HG03378 (cell line): ENCODE measurements around the gene MYO1D.
A peak's percentile ranks its signal among the peaks of the same experiment; 100 is the strongest.

Experiments
- ATAC-seq: cut with Tn5 transposase; IDR thresholded peaks from one replicate; pipeline ENCODE4 v1.9.1; 2021; ENCODE audit warnings: mild to moderate bottlenecking, moderate library complexity; ENCODE audit not compliant: unreplicated experiment

MYO1D gene

DNA sequence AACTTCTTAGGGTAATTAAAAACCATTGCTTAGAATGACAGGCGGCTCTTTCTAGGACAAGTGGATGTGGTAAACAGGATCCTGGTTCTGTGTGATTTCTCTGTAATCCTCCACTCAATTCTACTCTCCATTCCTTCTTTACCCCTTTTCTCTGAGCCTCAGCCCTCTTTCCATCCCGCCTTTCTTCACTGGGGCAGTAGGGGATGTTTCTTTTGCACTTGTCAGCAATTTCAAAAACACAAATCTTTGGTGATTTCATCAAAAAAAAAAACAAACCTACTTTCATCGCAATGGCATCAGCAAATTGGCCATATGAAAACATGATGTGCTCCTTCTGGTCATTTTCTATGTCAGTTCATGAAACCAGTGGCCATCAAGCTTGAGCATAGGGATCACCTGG, 285.5 kb downstream of the MYO1D start:
- no peak for ATAC-seq

DNA sequence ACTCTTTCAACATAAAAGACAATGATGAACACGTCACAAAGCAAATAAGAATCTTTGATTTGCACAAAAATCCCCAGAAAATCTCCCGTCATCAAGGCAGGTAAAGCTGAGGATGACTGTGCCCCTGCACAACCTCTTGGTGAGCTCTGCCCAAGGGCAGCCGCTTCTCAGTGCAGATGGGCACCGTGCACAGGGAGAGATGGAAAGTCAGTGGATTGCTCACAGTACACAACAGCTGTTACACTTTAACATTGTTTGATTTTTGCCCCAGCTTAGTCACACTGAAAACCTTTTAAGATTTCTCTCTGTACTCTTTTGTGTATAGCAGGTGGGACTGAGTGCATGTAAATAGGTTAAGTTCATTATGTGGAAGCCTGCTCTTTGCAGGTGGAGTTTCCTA, 285.9 kb downstream of the MYO1D start:
- no peak for ATAC-seq

DNA sequence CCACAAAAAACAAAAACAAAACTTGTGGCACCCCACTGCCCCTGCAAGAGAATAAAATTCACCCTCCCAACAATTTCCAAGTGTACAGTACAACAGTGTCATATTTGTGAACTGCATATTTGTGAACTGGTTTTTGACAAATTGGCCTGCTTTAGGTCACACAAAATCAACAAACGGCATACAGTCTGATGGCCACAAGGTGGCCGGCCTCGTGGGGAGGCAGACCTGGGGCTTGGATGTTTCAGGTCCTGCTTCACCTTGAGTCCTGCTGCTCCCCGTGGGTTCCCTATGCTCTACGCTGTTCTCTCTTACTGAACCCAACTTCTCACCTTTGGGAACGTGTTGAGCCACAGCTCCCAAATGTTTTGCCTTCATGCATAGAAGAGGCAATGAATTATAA, 287.9 kb downstream of the MYO1D start:
- no peak for ATAC-seq

DNA sequence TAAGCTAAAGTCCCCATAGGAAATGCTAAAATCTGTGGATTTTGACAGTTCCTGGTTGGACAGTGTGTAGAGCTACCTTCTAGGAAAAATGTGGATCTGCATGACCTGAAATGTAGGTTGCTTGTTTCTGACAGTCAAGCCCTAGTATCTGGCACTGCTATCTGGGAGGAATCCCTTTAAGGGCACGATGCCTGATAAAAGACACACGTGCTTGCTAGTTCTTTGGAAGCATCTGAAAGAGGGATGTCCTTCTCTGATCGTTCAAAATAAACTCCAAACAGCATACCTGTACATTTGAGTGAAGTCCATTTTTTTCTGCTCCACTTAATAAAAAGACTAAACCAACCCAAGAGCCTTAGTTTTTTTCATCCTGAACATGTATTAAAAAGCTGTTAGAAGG, 288.8 kb downstream of the MYO1D start:
- no peak for ATAC-seq

DNA sequence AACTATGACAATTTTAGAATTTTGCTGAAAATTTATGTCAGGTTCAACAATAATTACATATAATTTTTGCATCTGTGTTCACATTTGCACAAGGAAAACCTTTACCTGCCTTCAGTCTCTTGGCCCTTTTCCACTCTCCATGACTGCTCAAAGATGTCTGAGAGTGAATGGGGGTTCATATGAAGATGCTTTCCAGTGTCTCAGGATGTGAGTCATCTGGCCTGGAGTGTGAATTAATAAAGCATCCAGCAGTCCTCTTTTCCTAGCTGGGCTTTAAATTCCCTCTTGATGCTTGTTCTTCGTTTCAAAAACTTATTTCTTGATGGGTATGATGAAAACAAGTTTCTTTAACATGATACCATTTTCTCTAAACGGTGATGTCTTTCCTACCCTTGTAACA, 290.3 kb downstream of the MYO1D start:
- ATAC-seq = no peak

DNA sequence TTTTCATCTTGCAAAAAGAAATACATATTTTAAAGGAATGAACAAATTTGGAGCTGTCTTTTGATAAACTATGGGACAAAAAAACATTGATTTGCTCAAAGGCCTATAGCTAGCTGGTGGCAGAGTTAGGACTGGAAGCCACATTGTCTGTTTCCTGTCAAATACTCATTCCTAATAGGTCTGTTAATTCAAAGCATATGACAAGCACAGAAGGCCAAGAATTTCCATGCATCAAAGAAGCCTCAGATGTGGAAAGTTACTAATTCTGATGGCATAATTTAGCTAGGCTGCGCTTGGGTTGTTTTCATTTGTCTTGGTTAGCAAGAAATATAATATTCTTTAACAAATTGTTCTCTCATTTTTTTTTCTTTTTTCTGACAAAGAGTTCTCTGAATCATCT, 292.1 kb downstream of the MYO1D start:
- ATAC-seq = no peak

DNA sequence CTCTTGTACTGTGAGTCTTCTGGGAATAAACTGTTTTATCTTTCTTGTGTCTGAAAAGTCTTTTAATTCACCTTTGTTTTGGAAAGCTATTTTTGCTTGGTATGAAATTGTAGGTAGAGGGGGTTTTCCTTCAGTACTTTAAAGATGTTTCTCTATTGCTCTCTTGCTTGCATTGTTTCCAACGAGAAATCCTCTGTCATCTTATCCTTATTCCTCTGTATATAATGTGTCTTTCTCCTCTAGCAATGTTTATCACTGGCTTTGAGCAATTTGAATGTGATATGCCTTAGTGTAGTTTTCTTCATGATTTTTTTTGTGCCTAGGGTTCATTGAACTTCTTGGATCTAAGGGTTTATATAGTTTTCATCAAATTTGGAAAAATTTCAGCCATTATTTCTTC, 293.9 kb downstream of the MYO1D start:
- no peak for ATAC-seq

DNA sequence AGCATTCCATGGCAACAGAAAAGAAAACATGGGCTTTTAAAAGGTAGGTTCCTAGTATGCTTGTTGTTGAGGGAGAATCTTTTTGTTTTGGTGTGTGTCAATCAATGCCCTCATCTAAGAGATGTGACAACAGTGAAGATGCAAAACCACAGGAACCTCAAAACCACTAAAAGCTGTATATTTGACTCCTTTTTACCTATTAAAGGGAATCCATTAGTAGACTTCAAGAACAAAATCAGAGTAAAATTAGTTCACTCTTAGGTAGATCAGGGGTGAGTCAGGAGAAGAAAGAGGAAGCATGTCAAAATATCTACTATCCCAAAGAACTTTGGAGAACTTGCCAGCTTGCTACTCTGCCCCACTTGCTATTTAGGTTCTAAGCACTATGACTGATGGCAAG, 301.1 kb downstream of the MYO1D start:
- ATAC-seq = no peak

DNA sequence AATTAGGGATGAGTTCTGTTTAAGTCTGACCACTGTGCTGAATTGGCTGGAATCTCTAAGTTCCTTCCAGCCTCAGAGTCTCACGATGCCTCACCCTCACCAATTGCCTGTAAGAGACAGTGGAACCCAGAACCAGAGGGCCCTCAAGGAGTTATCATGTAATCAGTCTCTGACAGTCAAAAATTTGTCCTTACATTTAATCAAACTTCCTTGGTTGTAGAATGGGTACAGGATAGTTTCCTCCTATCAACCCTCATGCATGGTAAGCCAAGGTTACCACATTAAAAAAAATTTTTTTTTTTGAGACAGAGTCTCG, 306.9 kb downstream of the MYO1D start:
- ATAC-seq = no peak

DNA sequence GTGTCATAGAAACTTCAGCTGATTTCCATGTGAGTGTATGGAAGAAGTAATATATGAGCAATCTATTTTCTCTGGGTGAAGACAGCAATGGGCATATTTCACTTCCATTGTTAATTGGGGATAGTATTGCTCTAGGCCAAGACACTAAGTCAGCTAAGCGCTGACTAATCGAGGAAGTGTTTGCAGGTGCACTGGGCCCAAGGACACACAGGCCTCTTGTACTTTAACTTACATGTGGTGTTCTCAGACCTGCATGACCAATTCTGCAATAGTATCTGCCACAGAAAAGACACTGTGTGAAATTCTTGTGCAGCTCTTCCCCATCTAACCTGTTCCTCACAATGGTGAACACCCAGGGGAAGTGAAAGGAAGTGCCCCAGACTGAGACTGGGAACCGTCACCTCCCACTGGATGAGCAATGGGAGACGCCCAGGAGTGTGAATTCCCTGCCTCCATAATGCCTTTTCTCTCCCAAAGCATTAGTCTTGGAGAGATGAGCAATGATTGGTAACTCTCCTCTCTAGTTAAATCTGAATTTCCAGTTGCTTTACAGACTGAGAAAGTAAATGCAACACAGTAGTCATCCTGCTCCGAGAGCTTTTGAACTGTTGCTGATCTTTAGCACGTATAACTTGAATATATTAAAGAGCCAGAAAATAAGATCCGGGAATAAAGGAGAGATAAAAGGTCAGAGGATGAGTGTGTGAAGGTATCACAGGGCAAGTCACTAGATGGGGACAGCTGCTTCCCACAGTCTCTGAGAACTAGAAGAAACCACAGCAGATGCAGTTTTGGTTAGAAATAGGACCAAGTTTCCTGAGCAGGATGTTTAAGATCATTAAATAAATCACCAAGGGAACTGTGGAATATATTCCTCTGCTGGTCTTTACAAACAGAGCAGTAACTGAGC, 307.5 kb downstream of the MYO1D start:
- peak; percentile 44 for ATAC-seq

DNA sequence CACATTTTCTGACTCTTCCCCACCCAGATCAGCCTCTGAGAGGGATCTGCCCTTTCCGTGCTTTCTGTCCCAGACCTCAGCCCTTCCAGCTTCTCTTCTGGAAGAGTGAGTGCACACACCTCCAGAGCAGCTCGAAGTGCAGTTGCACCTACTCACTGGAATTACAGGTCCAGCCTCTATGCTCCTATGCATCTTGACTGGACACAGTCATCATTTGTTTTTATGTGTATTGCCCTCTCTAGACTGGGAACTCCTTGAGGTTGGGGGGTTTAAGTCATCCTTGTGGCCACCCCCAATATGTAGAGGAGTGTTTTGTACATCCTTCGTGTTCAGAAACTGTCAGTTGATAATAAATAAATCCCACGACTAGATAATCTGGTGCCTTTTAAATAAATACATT, 308.2 kb downstream of the MYO1D start:
- ATAC-seq = no peak

DNA sequence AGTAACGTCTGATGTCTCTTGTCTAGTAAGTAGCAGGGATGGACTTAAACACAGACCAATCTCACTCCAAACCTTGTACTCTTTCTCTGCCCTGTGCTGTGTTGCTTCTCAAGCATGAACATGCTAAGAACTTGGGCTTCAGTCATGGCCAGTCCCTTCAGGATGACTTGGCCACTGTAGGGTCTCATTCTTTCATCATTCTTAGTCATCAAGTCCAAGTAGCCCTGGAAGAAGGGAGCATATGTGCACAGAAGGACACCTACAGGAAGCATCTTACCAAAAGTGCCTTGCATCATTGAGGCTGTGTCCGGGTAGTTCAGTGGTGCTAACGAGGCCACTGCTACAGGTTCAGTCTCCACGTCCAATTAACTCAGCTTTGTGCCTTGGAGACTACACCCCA, 309.4 kb downstream of the MYO1D start:
- no peak for ATAC-seq

DNA sequence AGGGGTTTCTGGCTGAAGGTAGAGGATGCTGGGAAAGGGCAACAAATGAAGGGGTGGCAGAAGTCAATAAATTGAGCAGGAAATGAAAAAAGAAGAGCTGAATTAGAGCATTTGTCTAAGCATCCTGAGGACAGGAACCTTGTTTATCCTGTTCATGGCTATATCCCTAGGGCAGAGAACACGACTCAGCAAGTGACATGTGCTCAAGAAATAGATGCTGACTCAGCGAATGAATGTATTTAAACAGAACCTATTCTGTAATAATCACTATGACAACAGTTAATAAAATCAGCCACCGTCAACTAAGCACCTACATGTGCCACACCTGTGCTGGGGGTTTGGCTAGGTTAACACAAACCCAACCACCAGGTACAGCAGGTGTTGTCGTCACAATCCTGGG, 309.8 kb downstream of the MYO1D start:
- no peak for ATAC-seq

DNA sequence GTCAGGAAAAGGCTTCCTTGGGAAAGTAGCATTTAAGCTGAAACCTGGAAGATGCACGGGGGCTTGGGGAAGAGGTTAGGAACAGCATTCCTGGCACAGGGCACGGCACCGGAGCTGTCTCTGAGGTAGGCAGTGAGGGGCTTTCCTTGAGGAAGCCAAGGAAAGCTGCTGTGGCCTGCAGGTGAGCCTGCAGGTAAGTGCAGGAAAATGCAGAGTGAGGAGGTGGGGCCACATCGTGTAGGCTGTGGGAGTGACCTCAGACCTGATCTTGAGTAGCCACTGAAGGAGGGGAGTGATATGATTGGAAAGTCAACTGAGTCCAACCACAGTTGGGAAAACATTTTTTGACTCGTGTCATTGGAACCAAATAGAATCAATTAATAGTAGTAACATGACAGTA, 310.6 kb downstream of the MYO1D start:
- no peak for ATAC-seq

DNA sequence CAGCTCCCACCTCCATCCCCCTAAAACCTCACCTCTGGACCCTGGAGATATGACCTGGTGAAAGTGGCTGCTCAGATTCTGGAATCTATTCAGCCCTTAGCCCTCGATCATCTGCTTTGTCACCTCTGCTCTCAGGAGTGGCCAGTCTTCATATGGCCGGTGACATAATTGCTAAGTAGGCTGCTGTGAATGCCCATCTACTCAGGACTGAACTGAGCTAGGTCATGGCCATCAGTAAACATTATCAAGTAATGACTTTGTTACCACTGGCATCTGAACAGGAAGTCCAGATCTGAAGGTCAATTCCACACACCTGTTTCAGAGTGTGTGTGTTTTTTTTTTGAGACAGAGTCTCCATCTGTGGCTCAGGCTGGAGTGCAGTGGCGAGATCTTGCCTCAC, 311.5 kb downstream of the MYO1D start:
- no peak for ATAC-seq

DNA sequence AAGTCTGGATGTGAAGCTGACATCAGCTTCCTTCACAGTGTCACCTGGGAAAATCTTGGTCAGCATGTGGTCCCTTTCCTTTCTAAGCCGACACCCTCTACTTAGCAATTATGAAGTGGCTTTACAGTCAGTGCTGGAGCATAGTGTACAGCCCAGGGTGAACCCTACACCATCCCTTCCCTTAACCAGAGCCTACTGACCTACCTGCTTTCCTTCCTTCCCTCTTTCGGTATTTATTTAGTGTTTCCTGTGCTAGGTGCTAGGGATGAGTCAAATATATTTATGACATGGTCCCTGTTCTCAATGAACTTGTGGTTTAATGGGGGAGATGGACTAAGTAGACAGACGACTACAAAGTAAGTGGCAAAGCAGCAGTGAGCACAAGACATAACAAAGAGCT, 312.6 kb downstream of the MYO1D start:
- no peak for ATAC-seq

DNA sequence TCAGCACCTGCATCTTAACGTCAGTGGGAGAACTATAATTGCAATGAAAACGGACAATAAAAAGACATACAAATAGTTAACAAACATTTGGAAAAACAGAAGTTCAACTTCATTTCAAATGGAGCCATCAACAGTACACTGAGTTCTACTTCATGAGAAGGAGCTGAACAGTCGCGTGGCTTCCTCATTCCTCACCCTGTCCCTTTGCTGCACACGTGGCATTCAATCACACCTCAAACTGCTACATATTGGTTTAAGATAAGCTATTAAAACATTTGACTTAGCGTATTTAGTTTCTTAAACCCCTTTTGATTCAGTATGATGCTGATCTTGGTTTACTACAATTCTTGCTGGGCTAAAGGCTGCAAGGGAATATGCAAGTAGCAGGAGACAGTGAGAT, 313.3 kb downstream of the MYO1D start:
- no peak for ATAC-seq

DNA sequence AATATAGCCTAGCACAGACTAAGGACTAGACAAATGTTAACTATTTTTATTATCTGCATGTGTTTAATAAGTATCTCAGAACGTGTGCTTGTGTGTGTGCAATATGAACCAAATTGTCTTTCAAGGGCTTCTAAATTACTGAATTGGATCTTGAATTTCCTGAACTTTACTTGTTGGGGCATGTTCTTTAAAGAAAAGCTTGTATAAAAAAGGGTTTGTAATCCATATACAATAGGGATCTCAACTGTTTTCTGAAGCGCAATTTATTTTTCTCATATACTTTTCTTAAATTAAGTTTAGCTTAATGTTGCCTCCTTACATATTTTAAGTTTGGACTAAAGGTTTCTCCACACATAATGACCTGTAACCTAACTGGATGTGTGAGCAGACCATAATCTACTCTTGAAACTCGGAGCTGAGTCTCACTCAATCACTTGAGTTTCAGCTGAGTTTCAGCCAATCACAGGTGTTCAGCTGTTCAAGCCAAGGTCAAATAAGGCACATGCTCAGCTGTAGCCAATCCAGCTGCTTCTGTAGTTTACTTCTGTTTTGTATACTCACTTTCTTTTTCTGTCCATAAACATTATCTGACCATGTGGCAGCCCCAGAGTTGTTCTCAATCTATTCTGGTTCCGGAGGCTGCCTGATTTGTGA, 317.8 kb downstream of the MYO1D start:
- ATAC-seq = peak; percentile 70

DNA sequence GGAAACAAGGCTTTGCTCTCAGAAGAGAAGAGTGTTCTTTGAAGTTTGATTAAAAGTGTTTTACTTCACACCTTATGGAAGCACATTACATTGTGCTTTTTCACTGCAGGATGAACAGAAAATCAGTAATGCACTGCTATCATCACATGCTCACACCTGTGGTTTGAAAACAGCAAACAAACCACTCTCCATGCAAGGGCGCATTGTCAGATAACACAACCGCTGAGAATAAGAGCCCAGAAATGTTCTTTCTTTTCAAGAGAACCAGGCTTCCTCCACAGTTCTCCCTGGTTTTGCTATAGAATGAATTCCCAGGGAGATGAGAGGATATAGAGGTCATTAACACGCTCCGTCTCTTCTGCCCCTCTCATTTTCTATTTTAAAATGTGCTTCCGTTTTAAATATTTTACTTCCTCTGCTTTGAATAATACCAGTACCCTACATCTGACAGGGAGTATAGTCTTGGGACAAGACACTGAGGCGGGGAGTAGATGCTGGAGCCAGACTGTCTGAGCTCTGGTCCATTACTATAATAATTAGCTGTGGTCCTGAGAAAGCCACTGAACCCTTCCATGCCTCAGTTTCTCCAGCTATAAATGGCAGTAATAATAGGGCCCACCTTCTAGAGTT, 318.5 kb downstream of the MYO1D start:
- ATAC-seq = no peak

DNA sequence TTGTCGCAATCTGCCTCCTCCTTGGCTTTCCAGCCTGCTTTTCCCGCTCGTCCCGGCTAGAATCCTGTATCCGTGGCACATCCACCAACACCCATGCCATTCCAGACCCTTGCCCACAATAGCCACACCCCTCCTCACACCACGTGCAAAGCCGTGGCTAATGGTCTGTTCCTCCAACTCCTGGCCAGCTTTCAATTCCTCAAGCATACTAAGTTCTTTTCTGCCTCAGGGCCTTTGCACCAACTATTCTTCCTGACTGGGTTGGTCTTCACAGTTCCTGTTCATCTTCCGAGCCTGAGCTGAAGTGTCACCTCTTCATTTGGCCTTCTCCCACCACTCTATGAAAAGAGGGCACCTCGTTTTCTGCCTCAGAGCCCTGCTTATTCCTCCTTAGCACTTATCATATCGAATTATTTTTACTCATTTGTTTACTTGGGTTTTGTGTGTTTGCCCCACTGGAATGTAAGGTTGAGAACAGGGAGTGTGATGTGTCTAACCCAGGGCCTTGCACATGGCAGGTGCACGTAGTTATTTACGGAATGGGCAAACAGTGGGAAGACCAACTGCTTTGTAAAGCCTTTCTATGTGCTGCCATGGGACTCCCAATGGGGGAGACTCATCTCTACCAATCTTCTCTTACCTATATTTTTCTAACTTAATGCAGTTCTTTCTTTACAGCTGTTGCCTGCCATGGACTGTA, 321.2 kb downstream of the MYO1D start:
- ATAC-seq = no peak

DNA sequence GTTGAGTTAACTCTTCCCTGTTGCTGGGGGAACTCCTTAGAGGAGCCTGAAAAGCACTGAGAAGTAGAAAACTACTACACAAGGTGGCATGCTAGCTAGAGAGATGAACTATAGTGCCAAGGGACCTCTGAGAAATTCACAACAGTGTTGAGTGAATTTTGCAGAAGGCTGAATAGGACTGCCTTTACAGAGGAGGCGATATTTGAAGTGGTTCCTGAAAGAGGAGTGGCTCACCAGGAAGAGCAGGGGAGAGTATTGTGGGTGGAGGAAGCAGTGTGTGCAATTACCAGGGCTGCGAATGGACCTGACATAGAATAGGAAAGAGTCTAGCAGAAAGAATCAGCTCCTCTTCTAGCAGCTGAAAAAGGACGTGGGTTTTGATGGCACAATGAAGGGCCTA, 323.8 kb downstream of the MYO1D start:
- ATAC-seq = no peak

DNA sequence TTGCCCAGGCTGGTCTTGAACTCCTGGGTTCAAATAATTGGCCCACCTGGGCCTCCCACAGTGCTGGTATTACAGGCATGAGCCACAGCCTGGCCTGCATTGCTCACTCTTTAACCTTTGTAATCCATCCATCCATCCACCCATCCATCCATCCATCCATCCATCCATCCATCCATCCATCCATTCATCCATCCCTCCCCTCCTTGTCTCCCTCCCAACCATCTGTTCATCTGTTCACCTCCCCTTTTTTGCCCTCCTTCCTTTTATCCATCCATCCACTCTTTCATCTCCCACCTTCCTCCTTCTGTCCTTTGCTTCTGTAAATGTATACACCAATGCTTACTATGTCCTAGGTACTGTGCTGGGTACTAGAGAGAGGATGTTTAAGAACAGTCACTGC, 324.6 kb downstream of the MYO1D start:
- ATAC-seq = no peak
